Stimulated activated CD4-positive, alpha-beta T cell treated with anti-CD3 and anti-CD28 coated beads, Interleukin-12 subunit alpha, Interleukin-12 subunit beta, amount 100 ng/mL, for 48 hours (primary cell): ENCODE data around the gene PYGB.

Source experiments
- DNase-seq, 3 donors: peaks; one replicate each; pipeline ENCODE4 v3.0.0-alpha.2; 2020; ENCODE audit warnings: low read depth in 2 of 3, low spot score in 1 of 3

Gene PYGB

GRCh38 chr20:25215521-25215920, 32.4 kb upstream of the PYGB start:
- no peak for DNase-seq

GRCh38 chr20:25216199-25216945, 31.5 kb upstream of the PYGB start:
- DNase-seq: no peak

GRCh38 chr20:25217161-25218108, 30.4 kb upstream of the PYGB start:
- no peak for DNase-seq

GRCh38 chr20:25218109-25218486, 29.8 kb upstream of the PYGB start:
- DNase-seq: no peak

GRCh38 chr20:25218492-25218891, 29.4 kb upstream of the PYGB start:
- no peak for DNase-seq

GRCh38 chr20:25219365-25219764, 28.5 kb upstream of the PYGB start:
- no peak for DNase-seq

GRCh38 chr20:25220021-25220730, 27.7 kb upstream of the PYGB start:
- no peak for DNase-seq

- DNase-seq: no peak
Observed at GRCh38 chr20:25220810-25221591, 26.9 kb upstream of the PYGB start.

GRCh38 chr20:25221592-25222460, 26.1 kb upstream of the PYGB start:
- no peak for DNase-seq

GRCh38 chr20:25222461-25223178, 25.3 kb upstream of the PYGB start:
- DNase-seq: no peak

- DNase-seq: peak; percentile 34 to 55 (median 42)
Observed at GRCh38 chr20:25223179-25223661, 24.7 kb upstream of the PYGB start.

GRCh38 chr20:25223765-25224720, 23.8 kb upstream of the PYGB start:
- no peak for DNase-seq

- no peak for DNase-seq
Observed at GRCh38 chr20:25224941-25225340, 22.9 kb upstream of the PYGB start.

GRCh38 chr20:25225642-25226432, 22.0 kb upstream of the PYGB start:
- no peak for DNase-seq

- DNase-seq: no peak
Observed at GRCh38 chr20:25226433-25227316, 21.2 kb upstream of the PYGB start.

GRCh38 chr20:25227317-25227831, 20.5 kb upstream of the PYGB start:
- no peak for DNase-seq
